ENCODE data around the gene CRACR2B.

CRACR2B gene

DNA sequence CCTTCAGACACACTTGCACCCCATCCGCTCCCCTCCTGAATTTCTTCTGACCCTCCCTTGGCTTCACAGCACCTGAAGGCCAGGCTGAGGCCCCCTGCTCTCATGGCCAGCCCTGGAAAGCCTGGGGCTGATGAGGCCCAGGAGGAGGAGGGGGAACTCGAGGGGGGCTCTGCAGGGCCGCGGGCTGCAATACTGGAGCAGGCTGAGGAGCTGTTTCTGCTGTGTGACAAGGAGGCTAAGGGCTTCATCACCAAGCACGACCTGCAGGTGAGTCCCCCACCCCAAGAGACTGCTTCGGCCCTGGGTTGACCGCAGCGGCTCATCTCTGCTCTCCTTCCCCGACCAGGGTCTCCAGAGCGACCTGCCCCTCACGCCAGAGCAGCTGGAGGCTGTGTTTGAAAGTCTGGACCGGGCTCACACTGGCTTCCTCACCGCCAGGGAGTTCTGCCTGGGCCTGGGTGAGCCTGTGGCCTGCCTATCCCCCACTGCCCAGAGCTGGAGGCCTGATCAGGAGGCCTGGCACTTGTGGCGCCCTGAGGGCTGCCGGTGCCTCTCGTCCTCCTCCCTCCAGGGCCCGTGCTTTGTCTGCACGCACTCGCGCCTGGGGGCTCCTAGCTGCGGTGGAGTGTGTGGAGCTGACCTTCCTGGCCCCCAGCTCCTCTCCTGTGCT lies 922 bp downstream of the CRACR2B start:
- Histone ChIP-seq H3K27ac (ENCODE audit: extremely low read depth, low read depth, low read length) (no peak overlapping the region), H3K4me3 (ENCODE audit: low read depth, low read length) (no peak overlapping the region), H3K36me3 (ENCODE audit: control insufficient read depth in 2 of 2, insufficient read depth in 1 of 2, low read length in 2 of 2) (peaks cover 0 to 25% of the 10 kb centered on the region in 2 experiments; a peak in 1 of 3 replicates), H3K4me1 (ENCODE audit: control insufficient read depth, insufficient read depth, low read length) (no peaks in the 10 kb centered on the region), H3K9me3 (ENCODE audit: control insufficient read depth, insufficient read depth, low read depth, low read length) (no peaks in the 10 kb centered on the region)
- ChIA-PET CTCF (interaction anchor here (0.6 to 1.3 kb wide), 3 partner anchors 17 to 223 kb away, joined by 3 to 5 read pairs (median 3); no protein-coding TSS in a partner anchor), POLR2A (interaction anchor here (1.0 to 15.0 kb wide), 4 partner anchors 8 to 38 kb away, joined by 3 to 202 read pairs (median 38); partner anchors contain the start of genes CEND1, PNPLA2, POLR2L and TSPAN4)
- TF ChIP-seq PRDM6 (tag by site-specific recombination; IDR thresholded peaks at IDR 0.05) (no peak), ZNF747 (tag by site-specific recombination; IDR thresholded peaks at IDR 0.05) (no peak), ZNF677 (tag by site-specific recombination; IDR thresholded peaks at IDR 0.05) (no peak), TSHZ1 (tag by site-specific recombination; IDR thresholded peaks at IDR 0.05; ENCODE audit: borderline replicate concordance) (no peak), ZNF580 (tag by site-specific recombination; IDR thresholded peaks at IDR 0.05) (no peak), ZNF23 (tag by site-specific recombination; IDR thresholded peaks at IDR 0.05; ENCODE audit: borderline replicate concordance) (no peak), HOXA7 (CRISPR knock-in tag; IDR thresholded peaks at IDR 0.05; ENCODE audit: borderline replicate concordance) (no peak), ZNF518A (tag by site-specific recombination; conservative IDR thresholded peaks at IDR 0.05; ENCODE audit: low read depth) (no peak), ZFP3 (tag by site-specific recombination; IDR thresholded peaks at IDR 0.05; ENCODE audit: low read depth) (no peak), GLIS2 (tag by site-specific recombination; IDR thresholded peaks at IDR 0.05) (peak; percentile 29; the same call in 1 of the 2 replicates), ZNF184 (tag by site-specific recombination; IDR thresholded peaks at IDR 0.05) (no peak), ZFP41 (tag by site-specific recombination; IDR thresholded peaks at IDR 0.05; ENCODE audit: borderline replicate concordance) (no peak), ZNF18 (tag by site-specific recombination; IDR thresholded peaks at IDR 0.05) (no peak), ZFP69B (tag by site-specific recombination; IDR thresholded peaks at IDR 0.05) (no peak), PATZ1 (tag by site-specific recombination; IDR thresholded peaks at IDR 0.05) (no peak), BCL11B (tag by site-specific recombination; IDR thresholded peaks at IDR 0.05; ENCODE audit: low read depth) (no peak), ZBTB17 (tag by site-specific recombination; IDR thresholded peaks at IDR 0.05) (0 out of 2 replicates have a peak, but pooled peaks have one; percentile 16), ZNF544 (tag by site-specific recombination; IDR thresholded peaks at IDR 0.05) (no peak), ZIC2 (tag by site-specific recombination; IDR thresholded peaks at IDR 0.05) (0 out of 2 replicates have a peak, but pooled peaks have one; percentile 16), ZNF707 (tag by site-specific recombination; IDR thresholded peaks at IDR 0.05) (no peak)

Data from HEK293 (cell line).